ENCODE measurements around the gene FOXN3.

Gene FOXN3

DNA sequence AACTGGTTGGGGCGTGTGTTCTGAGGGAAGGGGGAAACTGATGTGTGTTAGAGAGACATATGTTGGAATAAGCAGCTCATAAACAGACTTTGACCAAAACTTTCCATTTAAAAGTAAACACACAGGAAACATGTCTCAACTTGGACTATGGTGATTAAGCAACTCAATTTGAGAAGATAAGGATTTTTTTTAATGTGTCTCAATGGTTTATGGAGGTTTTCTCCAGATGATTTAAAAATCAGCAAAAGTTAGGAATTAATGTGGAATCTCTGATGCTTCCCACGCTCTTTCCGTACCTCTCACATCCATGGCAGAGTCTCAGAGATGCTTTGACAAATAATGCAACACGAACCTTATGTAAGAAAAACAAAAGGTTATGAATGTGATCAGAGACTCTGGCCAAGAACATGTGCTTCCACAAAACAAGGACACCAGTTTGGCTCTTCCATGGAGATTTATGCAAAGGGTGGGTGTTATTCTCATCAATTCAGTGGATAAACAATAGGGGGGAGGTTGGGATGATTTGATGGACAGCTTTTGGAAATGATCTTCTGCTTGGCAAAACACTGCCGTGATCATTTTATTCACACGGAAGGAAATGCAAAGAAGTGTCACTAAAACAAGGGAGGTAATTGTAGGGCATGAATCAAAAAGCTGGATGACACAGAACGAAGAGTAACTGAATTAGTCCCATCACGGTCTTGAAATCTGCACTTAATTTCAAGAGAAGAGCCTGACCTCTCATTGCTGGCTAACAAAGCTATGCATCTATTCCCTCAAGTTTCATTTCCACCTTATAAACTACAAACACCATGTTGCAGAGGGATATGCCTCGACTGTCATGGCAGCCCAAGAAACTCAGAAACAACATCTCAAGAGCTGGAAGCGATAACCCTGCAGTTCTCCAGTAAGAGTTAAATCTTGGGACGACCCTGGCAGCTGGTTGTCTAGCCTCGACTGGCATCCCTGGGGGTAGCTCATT, 76.5 kb downstream of the FOXN3 start:
- Histone ChIP-seq H3K27ac (no peak overlapping the region), H3K36me3 (ENCODE audit: insufficient read depth, low read length) (no peaks in the 10 kb centered on the region), H3K9ac (ENCODE audit: insufficient read length) (no peak overlapping the region), H3K9me3 (ENCODE audit: low read depth, low read length) (no peaks in the 10 kb centered on the region), H3K4me3 (no peak overlapping the region)
- TF ChIP-seq EZH2 (IDR thresholded peaks at IDR 0.05): no peak
- TF ChIP-seq POLR2AphosphoS5 (IDR thresholded peaks at IDR 0.05; ENCODE audit: borderline replicate concordance, low read depth, low read length): no peak
- no peak for TF ChIP-seq FOXP2 (optimal IDR thresholded peaks at IDR 0.05; ENCODE audit: control extremely low read depth, extremely low read length, insufficient read depth)
- DNase-seq (ENCODE audit: low read depth, low spot score): no peak

DNA sequence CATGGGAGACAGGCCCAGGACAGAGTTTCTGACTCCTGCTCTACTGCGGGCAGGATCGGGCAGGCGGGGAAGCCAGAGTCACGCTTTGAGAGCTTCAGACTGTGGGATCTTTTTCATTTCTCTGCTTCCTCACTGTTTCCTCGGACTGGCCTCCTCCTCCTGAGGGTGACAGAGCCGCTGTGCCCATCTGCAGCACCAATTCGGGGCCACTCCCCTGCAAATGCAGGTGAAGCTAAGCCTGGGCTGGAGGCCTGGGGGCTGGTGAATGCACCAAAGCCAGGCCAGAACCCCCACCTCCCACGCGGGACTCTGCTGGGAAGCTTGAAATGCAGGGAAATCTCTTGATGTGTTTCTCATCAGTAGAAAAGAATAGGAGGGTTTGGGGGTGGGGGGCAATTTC, 77.5 kb downstream of the FOXN3 start:
- H3K4me3 ChIP-seq: no peak overlapping the region
- no peaks in the 10 kb centered on the region for H3K9me3 ChIP-seq (ENCODE audit: low read depth, low read length)
- DNase-seq (ENCODE audit: low read depth, low spot score): no peak
- no peaks in the 10 kb centered on the region for H3K36me3 ChIP-seq (ENCODE audit: insufficient read depth, low read length)
- TF ChIP-seq EZH2 (IDR thresholded peaks at IDR 0.05) (no peak), FOXP2 (optimal IDR thresholded peaks at IDR 0.05; ENCODE audit: control extremely low read depth, extremely low read length, insufficient read depth) (no peak), POLR2AphosphoS5 (IDR thresholded peaks at IDR 0.05; ENCODE audit: borderline replicate concordance, low read depth, low read length) (no peak)
- H3K9ac ChIP-seq (ENCODE audit: insufficient read length): no peak overlapping the region
- no peak overlapping the region for H3K27ac ChIP-seq

DNA sequence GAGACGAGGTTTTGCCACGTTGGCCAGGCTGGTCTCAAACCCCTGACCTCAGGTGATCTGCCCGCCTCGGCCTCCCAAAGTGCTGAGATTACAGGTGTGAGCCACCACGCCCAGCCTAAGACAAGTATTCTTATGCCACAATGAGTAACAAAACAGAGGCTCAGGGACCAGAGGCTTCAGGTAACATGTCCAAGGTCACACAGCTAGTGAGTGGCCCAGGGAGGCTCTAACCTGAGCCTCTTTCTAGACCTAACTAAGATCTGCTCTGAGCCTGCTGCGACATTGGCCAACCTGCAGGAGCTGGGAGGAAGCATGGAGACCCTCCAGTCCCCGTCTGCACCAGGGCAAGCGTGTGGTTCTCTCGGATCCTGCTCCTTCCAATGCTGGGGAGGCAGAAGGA, 77.9 kb downstream of the FOXN3 start:
- no peak for DNase-seq (ENCODE audit: low read depth, low spot score)
- Histone ChIP-seq H3K36me3 (ENCODE audit: insufficient read depth, low read length) (no peaks in the 10 kb centered on the region), H3K9ac (ENCODE audit: insufficient read length) (no peak overlapping the region), H3K4me3 (no peak overlapping the region), H3K9me3 (ENCODE audit: low read depth, low read length) (no peaks in the 10 kb centered on the region), H3K27ac (no peak overlapping the region)
- TF ChIP-seq POLR2AphosphoS5 (IDR thresholded peaks at IDR 0.05; ENCODE audit: borderline replicate concordance, low read depth, low read length) (no peak), FOXP2 (optimal IDR thresholded peaks at IDR 0.05; ENCODE audit: control extremely low read depth, extremely low read length, insufficient read depth) (no peak), EZH2 (IDR thresholded peaks at IDR 0.05) (no peak)

DNA sequence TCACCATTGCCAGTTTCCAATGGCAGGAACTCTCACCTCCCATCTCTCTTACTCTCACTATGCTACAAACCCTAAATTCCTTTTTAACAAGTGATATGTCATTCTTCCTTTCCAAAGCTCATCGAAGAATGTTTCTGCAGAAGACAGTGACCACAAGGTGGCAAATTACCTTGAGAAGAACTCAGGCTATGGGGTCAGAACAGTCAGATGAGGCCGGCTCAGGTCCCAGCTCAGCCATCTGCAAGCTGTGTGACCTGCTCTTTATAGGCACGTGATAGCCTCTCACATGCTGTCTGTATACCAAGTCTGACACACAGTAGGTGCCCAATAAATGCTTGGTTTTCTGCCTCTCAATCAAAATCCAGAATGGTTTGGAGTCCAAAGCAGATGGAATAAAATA, 80.7 kb downstream of the FOXN3 start:
- Histone ChIP-seq H3K4me3 (no peak overlapping the region), H3K9me3 (ENCODE audit: low read depth, low read length) (no peaks in the 10 kb centered on the region), H3K9ac (ENCODE audit: insufficient read length) (no peak overlapping the region), H3K27ac (no peak overlapping the region), H3K36me3 (ENCODE audit: insufficient read depth, low read length) (no peaks in the 10 kb centered on the region)
- no peak for DNase-seq (ENCODE audit: low read depth, low spot score)
- no peak for TF ChIP-seq FOXP2 (optimal IDR thresholded peaks at IDR 0.05; ENCODE audit: control extremely low read depth, extremely low read length, insufficient read depth)
- TF ChIP-seq EZH2 (IDR thresholded peaks at IDR 0.05): no peak
- TF ChIP-seq POLR2AphosphoS5 (IDR thresholded peaks at IDR 0.05; ENCODE audit: borderline replicate concordance, low read depth, low read length): no peak

DNA sequence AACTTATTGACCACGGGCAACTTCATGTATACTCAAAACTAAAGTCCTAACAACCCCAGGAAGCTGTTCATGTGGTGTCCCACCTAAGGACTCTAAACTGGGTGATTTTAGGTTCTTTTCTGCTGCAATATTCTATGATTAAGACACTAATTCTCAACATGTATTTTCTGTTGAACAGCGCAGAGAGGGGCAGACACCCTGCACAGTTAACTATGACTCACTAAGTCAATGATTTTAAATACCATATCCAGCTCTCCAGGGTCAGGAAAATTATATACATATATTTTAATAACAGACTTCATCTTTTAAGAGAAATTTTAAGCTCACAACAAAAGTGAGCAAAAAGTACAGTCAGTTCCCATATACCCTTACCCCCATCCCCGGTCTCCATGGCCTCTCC, 85.0 kb downstream of the FOXN3 start:
- no peak overlapping the region for H3K27ac ChIP-seq
- no peak for DNase-seq (ENCODE audit: low read depth, low spot score)
- H3K4me3 ChIP-seq: no peak overlapping the region
- no peaks in the 10 kb centered on the region for H3K36me3 ChIP-seq (ENCODE audit: insufficient read depth, low read length)
- H3K9me3 ChIP-seq (ENCODE audit: low read depth, low read length): no peaks in the 10 kb centered on the region
- H3K9ac ChIP-seq (ENCODE audit: insufficient read length): no peak overlapping the region
- no peak for TF ChIP-seq POLR2AphosphoS5 (IDR thresholded peaks at IDR 0.05; ENCODE audit: borderline replicate concordance, low read depth, low read length)
- TF ChIP-seq EZH2 (IDR thresholded peaks at IDR 0.05): no peak

DNA sequence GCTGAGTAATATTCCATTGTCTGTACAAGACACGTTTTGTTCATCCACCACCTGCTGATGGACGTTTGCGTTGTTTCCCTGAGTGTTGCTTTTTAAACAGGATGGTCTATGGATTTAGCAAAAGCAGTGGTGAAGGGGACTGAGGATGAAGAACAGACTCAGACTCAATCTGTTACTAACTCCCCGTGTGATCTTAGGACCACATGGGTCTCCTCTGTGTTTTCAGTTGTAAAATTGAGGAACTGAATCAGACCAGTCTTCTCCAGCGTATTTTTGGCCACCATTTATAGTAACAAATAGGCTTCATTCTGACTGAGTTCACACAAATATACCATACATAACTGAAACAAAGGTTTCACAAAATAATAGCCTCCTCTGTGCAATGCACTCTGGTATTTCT, 85.6 kb downstream of the FOXN3 start:
- no peak for DNase-seq (ENCODE audit: low read depth, low spot score)
- Histone ChIP-seq H3K9ac (ENCODE audit: insufficient read length) (no peak overlapping the region), H3K36me3 (ENCODE audit: insufficient read depth, low read length) (no peaks in the 10 kb centered on the region), H3K9me3 (ENCODE audit: low read depth, low read length) (no peaks in the 10 kb centered on the region), H3K27ac (no peak overlapping the region), H3K4me3 (no peak overlapping the region)
- TF ChIP-seq EZH2 (IDR thresholded peaks at IDR 0.05) (no peak), FOXP2 (optimal IDR thresholded peaks at IDR 0.05; ENCODE audit: control extremely low read depth, extremely low read length, insufficient read depth) (no peak), POLR2AphosphoS5 (IDR thresholded peaks at IDR 0.05; ENCODE audit: borderline replicate concordance, low read depth, low read length) (no peak)

DNA sequence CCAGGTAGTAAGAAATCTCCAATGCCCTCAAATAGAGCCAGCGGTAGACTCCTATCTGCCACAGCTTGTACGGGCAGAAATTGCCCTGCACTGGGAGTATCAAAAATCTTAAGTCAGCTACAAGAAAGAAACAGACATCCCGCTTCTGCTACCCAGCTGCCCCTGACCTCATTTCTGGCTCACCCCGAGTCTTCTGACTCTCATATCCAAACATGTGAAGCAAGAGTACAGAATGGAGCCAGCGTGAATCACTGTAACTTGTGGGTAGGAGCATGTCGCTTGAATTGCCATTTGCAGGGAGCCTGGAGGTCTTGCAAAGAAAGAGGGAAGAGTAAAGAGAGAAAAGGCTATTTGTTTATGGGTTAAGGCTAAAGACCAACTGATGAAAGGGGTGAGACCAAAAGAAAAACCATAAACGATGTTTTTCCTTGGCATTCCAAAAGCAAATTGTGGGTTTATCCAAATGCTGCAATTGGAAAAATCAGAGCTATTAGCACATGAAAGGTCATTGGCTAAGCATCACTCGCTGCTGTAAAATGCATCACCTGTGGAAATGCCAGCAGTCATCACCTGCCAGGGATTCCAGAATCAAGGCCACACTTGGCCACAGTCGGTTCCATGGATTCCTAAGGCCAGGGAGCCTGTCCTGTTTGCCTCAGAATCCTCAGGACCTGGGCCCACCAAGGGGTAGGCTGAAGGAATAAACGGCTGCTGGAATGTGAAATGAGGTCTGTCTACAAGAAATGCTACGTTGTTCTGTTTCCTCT, 86.6 kb downstream of the FOXN3 start:
- no peaks in the 10 kb centered on the region for H3K36me3 ChIP-seq (ENCODE audit: insufficient read depth, low read length)
- DNase-seq (ENCODE audit: low read depth, low spot score): no peak
- H3K27ac ChIP-seq: no peak overlapping the region
- no peak for TF ChIP-seq FOXP2 (optimal IDR thresholded peaks at IDR 0.05; ENCODE audit: control extremely low read depth, extremely low read length, insufficient read depth)
- no peak for TF ChIP-seq EZH2 (IDR thresholded peaks at IDR 0.05)
- no peak for TF ChIP-seq POLR2AphosphoS5 (IDR thresholded peaks at IDR 0.05; ENCODE audit: borderline replicate concordance, low read depth, low read length)
- H3K9me3 ChIP-seq (ENCODE audit: low read depth, low read length): no peaks in the 10 kb centered on the region
- no peak overlapping the region for H3K4me3 ChIP-seq
- H3K9ac ChIP-seq (ENCODE audit: insufficient read length): no peak overlapping the region

DNA sequence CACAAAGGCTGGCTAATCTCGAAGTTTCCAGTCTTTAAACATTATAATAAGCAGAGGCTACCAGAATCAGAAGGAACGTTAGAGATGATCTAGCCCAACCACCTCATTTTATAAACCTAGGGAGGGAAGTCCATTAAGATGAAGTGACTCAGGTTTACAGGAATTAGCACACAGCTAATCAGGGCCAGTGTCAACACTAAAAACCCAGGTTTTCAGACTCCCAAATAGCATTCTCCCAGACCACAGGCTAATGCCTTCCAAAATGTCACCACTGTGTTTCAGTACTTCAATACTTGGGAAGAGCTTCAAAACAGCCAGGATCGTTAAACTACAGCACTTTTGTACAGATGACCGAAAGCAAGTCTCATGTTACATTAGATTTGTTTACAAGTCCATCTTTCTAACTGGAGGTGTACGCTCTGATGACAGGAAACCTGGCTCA, 89.2 kb downstream of the FOXN3 start:
- H3K27ac ChIP-seq: no peak overlapping the region
- H3K4me3 ChIP-seq: no peak overlapping the region
- no peaks in the 10 kb centered on the region for H3K9me3 ChIP-seq (ENCODE audit: low read depth, low read length)
- H3K9ac ChIP-seq (ENCODE audit: insufficient read length): no peak overlapping the region
- TF ChIP-seq EZH2 (IDR thresholded peaks at IDR 0.05) (no peak), FOXP2 (optimal IDR thresholded peaks at IDR 0.05; ENCODE audit: control extremely low read depth, extremely low read length, insufficient read depth) (no peak), POLR2AphosphoS5 (IDR thresholded peaks at IDR 0.05; ENCODE audit: borderline replicate concordance, low read depth, low read length) (no peak)
- no peaks in the 10 kb centered on the region for H3K36me3 ChIP-seq (ENCODE audit: insufficient read depth, low read length)
- DNase-seq (ENCODE audit: low read depth, low spot score): no peak

All from SK-N-MC (cell line).